SK-N-MC (cell line): ENCODE measurements around the gene FLCN.
A peak's percentile ranks its signal among the peaks of the same experiment; 100 is the strongest.
"Not testable (repeated sequence)": the region's sequence is repeated elsewhere in the genome, so short reads cannot be mapped to it uniquely, and the experiment has no call there.

Experiments used
- DNase-seq: peaks from one replicate; pipeline ENCODE4 v3.0.0-alpha.2; 2011; ENCODE audit warnings: low read depth, low spot score
- H3K27ac ChIP-seq: fragments of 200-600 bp; sonication (generic); 2 replicates; pipeline ENCODE4 v1.5.1; 2016; ENCODE audit warnings: mixed run types
- H3K36me3 ChIP-seq: fragments of 200-600 bp; sonication (generic); 2 replicates; pipeline ENCODE4 v1.6.1; 2017; ENCODE audit warnings: antibody characterized with exemption, low read length, mixed read lengths; ENCODE audit not compliant: insufficient read depth
- H3K4me3 ChIP-seq: fragments of 200-600 bp; sonication (generic); 2 replicates; pipeline ENCODE4 v1.5.1; 2016
- H3K9ac ChIP-seq: fragments of 200-600 bp; sonication (generic); 2 replicates; pipeline ENCODE4 v1.8.0; 2017; ENCODE audit warnings: mixed run types, mixed read lengths; ENCODE audit not compliant: insufficient read length
- H3K9me3 ChIP-seq: fragments of 200-600 bp; sonication (generic); 2 replicates; pipeline ENCODE4 v1.6.1; 2017; ENCODE audit warnings: low read depth, mild to moderate bottlenecking, antibody characterized with exemption, low read length, moderate library complexity, mixed read lengths
- EZH2 ChIP-seq: fragments of 200-600 bp; sonication (generic); IDR thresholded peaks from one replicate; pipeline ENCODE4 v1.6.1; 2017; ENCODE audit warnings: antibody characterized with exemption
- FOXP2 ChIP-seq: optimal IDR thresholded peaks from 2 replicates; pipeline ENCODE3; 2011; ENCODE audit warnings: mild to moderate bottlenecking, moderate library complexity; ENCODE audit not compliant: insufficient read depth; ENCODE audit errors: extremely low read length, control extremely low read depth
- POLR2AphosphoS5 ChIP-seq: IDR thresholded peaks from 2 replicates; pipeline ENCODE4 v1.6.1; 2012; ENCODE audit warnings: mild to moderate bottlenecking, low read depth, low read length, borderline replicate concordance

The FLCN gene

GRCh38 chr17:17237026-17237799 is at the start of gene FLCN:
Gene FLCN, minus strand, starts transcription at chr17:17237168. Its CDS starts 9,031 bp downstream, at chr17:17228137.
- Histone ChIP-seq H3K36me3 (peaks cover 6% of the 10 kb centered on the region; the same call in 1 of the 2 replicates), H3K9me3 (no peaks in the 10 kb centered on the region), H3K27ac (peak within 1 kb of the TSS; percentile 98), H3K4me3 (peak within 1 kb of the TSS; percentile 95), H3K9ac (peak within 1 kb of the TSS; percentile 100)
- TF ChIP-seq EZH2 (no peak), POLR2AphosphoS5 (peak; percentile 76), FOXP2 (no peak)
- peak; percentile 57 for DNase-seq

- Histone ChIP-seq H3K4me3 (no peak overlapping the region), H3K27ac (no peak overlapping the region), H3K9me3 (no peaks in the 10 kb centered on the region), H3K9ac (no peak overlapping the region), H3K36me3 (no peaks in the 10 kb centered on the region)
- DNase-seq = no peak
- no peak for TF ChIP-seq FOXP2
- no peak for TF ChIP-seq POLR2AphosphoS5
- no peak for TF ChIP-seq EZH2
Measured at GRCh38 chr17:17285951-17286350, 49.0 kb upstream of the FLCN start.

- H3K9me3 ChIP-seq = no peaks in the 10 kb centered on the region
- peak; percentile 57 for DNase-seq
- peak within 1 kb of the TSS; percentile 94 for H3K27ac ChIP-seq
- H3K4me3 ChIP-seq = peak within 1 kb of the TSS; percentile 84
- H3K9ac ChIP-seq = peak within 1 kb of the TSS; percentile 95
- TF ChIP-seq FOXP2 = no peak
- TF ChIP-seq POLR2AphosphoS5 = peak; percentile 70
- peaks cover 7% of the 10 kb centered on the region; the same call in 1 of the 2 replicates for H3K36me3 ChIP-seq
Measured at GRCh38 chr17:17280613-17281549, 43.9 kb upstream of the FLCN start, which contains the start of gene COPS3. Gene COPS3, minus strand, starts transcription at chr17:17281246. Its CDS starts 60 bp downstream, at chr17:17281186.

GRCh38 chr17:17279316-17279715 is 42.3 kb upstream of the FLCN start:
- H3K9ac ChIP-seq = peak overlapping the region; percentile 95

GRCh38 chr17:17277431-17277830 is 40.5 kb upstream of the FLCN start:
- H3K9ac ChIP-seq, H3K27ac ChIP-seq, H3K4me3 ChIP-seq, H3K9me3 ChIP-seq, DNase-seq: not testable (repeated sequence)
- peaks cover 25% of the 10 kb centered on the region for H3K36me3 ChIP-seq

More at GRCh38 chr17:17279316-17279715, 42.3 kb upstream of the FLCN start:
- TF ChIP-seq FOXP2 (no peak), POLR2AphosphoS5 (no peak), EZH2 (no peak)
- Histone ChIP-seq H3K27ac (no peak overlapping the region), H3K9me3 (no peaks in the 10 kb centered on the region), H3K4me3 (peak overlapping the region; percentile 84), H3K36me3 (peaks cover 7% of the 10 kb centered on the region; the same call in 1 of the 2 replicates)
- DNase-seq = no peak

GRCh38 chr17:17275971-17276370 is 39.0 kb upstream of the FLCN start:
- Histone ChIP-seq H3K36me3 (peaks cover 29% of the 10 kb centered on the region), H3K4me3 (no peak overlapping the region), H3K27ac (0 out of 2 replicates have a peak overlapping the region, but pooled peaks have one; percentile 2), H3K9ac (no peak overlapping the region), H3K9me3 (no peaks in the 10 kb centered on the region)
- no peak for DNase-seq
- no peak for TF ChIP-seq FOXP2
- no peak for TF ChIP-seq EZH2
- no peak for TF ChIP-seq POLR2AphosphoS5

GRCh38 chr17:17269926-17270773 is 33.2 kb upstream of the FLCN start:
- no peak for TF ChIP-seq EZH2
- no peak for TF ChIP-seq POLR2AphosphoS5
- TF ChIP-seq FOXP2 = no peak
- Histone ChIP-seq H3K9me3 (no peaks in the 10 kb centered on the region), H3K4me3 (no peak overlapping the region), H3K9ac (no peak overlapping the region), H3K27ac (no peak overlapping the region), H3K36me3 (peaks cover 71% of the 10 kb centered on the region)
- no peak for DNase-seq
